Trophoblast cell (in vitro differentiated cells and primary cell): ENCODE data around the gene RASSF5.

Source experiments
- DNase-seq, 2 donors: peaks; one replicate each; pipeline ENCODE4 v3.0.0-alpha.2; 2016
- H2AFZ ChIP-seq: 2 replicates; pipeline ENCODE4 v1.6.1; 2013; ENCODE audit warnings: low read length, moderate library complexity, mild to moderate bottlenecking; ENCODE audit not compliant: insufficient read depth, poor library complexity
- H2AK5ac ChIP-seq: 2 replicates; pipeline ENCODE4 v1.6.1; 2013; ENCODE audit warnings: mild to moderate bottlenecking, low read length
- H2BK120ac ChIP-seq: 2 replicates; pipeline ENCODE4 v1.6.1; 2013; ENCODE audit warnings: low read length, mild to moderate bottlenecking, moderate library complexity; ENCODE audit not compliant: insufficient read depth, poor library complexity
- H2BK12ac ChIP-seq: 2 replicates; pipeline ENCODE4 v1.6.1; 2013; ENCODE audit warnings: mild to moderate bottlenecking, low read length, moderate library complexity
- H2BK5ac ChIP-seq: 2 replicates; pipeline ENCODE4 v1.6.1; 2013; ENCODE audit warnings: low read length, low read depth, moderate library complexity, mild to moderate bottlenecking; ENCODE audit not compliant: poor library complexity
- H3K14ac ChIP-seq: 2 replicates; pipeline ENCODE4 v1.6.1; 2013; ENCODE audit warnings: mild to moderate bottlenecking, low read length
- H3K18ac ChIP-seq: 2 replicates; pipeline ENCODE4 v1.6.1; 2013; ENCODE audit warnings: mild to moderate bottlenecking, low read length
- H3K23ac ChIP-seq: 2 replicates; pipeline ENCODE4 v1.6.1; 2013; ENCODE audit warnings: low read length
- H3K27ac ChIP-seq: 2 replicates; pipeline ENCODE4 v1.5.1; 2013; ENCODE audit warnings: low read depth, mild to moderate bottlenecking, inconsistent platforms, low read length, moderate library complexity
- H3K27me3 ChIP-seq: 2 replicates; pipeline ENCODE4 v1.6.1; 2013; ENCODE audit warnings: inconsistent platforms, mild to moderate bottlenecking, low read length, moderate library complexity; ENCODE audit not compliant: insufficient read depth
- H3K36me3 ChIP-seq, 2 experiments: 1 replicate in 1 of 2; 2 replicates in 1 of 2; pipeline ENCODE4 v1.6.1; 2013; ENCODE audit warnings: low read length in 2 of 2, mild to moderate bottlenecking in 2 of 2, moderate library complexity in 1 of 2; ENCODE audit not compliant: insufficient read depth in 2 of 2, control insufficient read depth in 1 of 2
- H3K4ac ChIP-seq: 2 replicates; pipeline ENCODE4 v1.6.1; 2013; ENCODE audit warnings: low read depth, mild to moderate bottlenecking, low read length, moderate library complexity
- H3K4me1 ChIP-seq, 2 experiments: 1 replicate in 1 of 2; 2 replicates in 1 of 2; pipeline ENCODE4 v1.6.1; 2013; ENCODE audit warnings: low read length in 2 of 2, mild to moderate bottlenecking in 2 of 2, moderate library complexity in 1 of 2; ENCODE audit not compliant: insufficient read depth in 2 of 2, control insufficient read depth in 1 of 2
- H3K4me2 ChIP-seq: 2 replicates; pipeline ENCODE4 v1.6.1; 2013; ENCODE audit warnings: inconsistent platforms, mild to moderate bottlenecking, low read length, moderate library complexity
- H3K4me3 ChIP-seq: 2 replicates; pipeline ENCODE4 v1.5.1; 2013; ENCODE audit warnings: mild to moderate bottlenecking, low read depth, low read length, inconsistent platforms
- H3K79me1 ChIP-seq: one replicate; pipeline ENCODE4 v1.6.1; 2013; ENCODE audit warnings: low read length
- H3K79me2 ChIP-seq: 2 replicates; pipeline ENCODE4 v1.6.1; 2013; ENCODE audit warnings: low read length, mild to moderate bottlenecking; ENCODE audit not compliant: control insufficient read depth, insufficient read depth, poor library complexity
- H3K9ac ChIP-seq: 2 replicates; pipeline ENCODE4 v1.6.1; 2013; ENCODE audit warnings: mild to moderate bottlenecking, low read length
- H3K9me3 ChIP-seq: 2 replicates; pipeline ENCODE4 v1.6.1; 2013; ENCODE audit warnings: low read depth, mild to moderate bottlenecking, control low read depth, inconsistent platforms, low read length; ENCODE audit not compliant: insufficient read depth
- H4K12ac ChIP-seq: 2 replicates; pipeline ENCODE4 v1.6.1; 2013; ENCODE audit warnings: low read depth, mild to moderate bottlenecking, low read length, moderate library complexity
- H4K8ac ChIP-seq: 2 replicates; pipeline ENCODE4 v1.6.1; 2013; ENCODE audit warnings: low read depth, mild to moderate bottlenecking, low read length, moderate library complexity
- H4K91ac ChIP-seq: one replicate; pipeline ENCODE4 v1.6.1; 2013; ENCODE audit warnings: low read depth, mild to moderate bottlenecking, low read length, moderate library complexity
- WGBS: extraction: QIAGEN DNeasy Blood & Tissue Kit; methylation state at CpG from one replicate; pipeline ENCODE4 v1.1.7; 2013; ENCODE audit warnings: missing lambda C conversion rate; ENCODE audit not compliant: insufficient read length, insufficient coverage; ENCODE audit errors: extremely low coverage; 5-methylcytosine and 5-hydroxymethylcytosine counted together

The RASSF5 gene

GRCh38 chr1:206512851-206513180, 5.5 kb downstream of the RASSF5 start:
- Histone ChIP-seq H2BK5ac (no peak overlapping the region), H4K91ac (no peak overlapping the region), H3K4ac (no peak overlapping the region), H3K36me3 (no peaks in the 10 kb centered on the region), H2AFZ (no peak overlapping the region), H3K27ac (no peak overlapping the region), H4K8ac (no peak overlapping the region), H2BK12ac (no peak overlapping the region), H3K27me3 (peaks cover 20% of the 10 kb centered on the region), H3K9ac (no peak overlapping the region), H3K4me1 (peaks cover 0 to 3% of the 10 kb centered on the region in 2 experiments), H3K18ac (no peak overlapping the region), H3K9me3 (no peaks in the 10 kb centered on the region), H3K4me2 (no peak overlapping the region), H3K14ac (no peak overlapping the region), H2BK120ac (no peak overlapping the region), H3K79me2 (no peaks in the 10 kb centered on the region), H2AK5ac (no peak overlapping the region), H3K4me3 (no peak overlapping the region), H3K23ac (no peak overlapping the region), H4K12ac (no peak overlapping the region), H3K79me1 (no peaks in the 10 kb centered on the region)
- WGBS: no CpG with 5 or more reads among the region's 4 CpGs
- DNase-seq: peak; percentile 43 to 73

- Histone ChIP-seq H3K9me3 (no peaks in the 10 kb centered on the region), H3K27me3 (peaks cover 13% of the 10 kb centered on the region), H3K4me1 (peaks cover 0 to 2% of the 10 kb centered on the region in 2 experiments), H3K14ac (no peak overlapping the region), H3K4me2 (no peak overlapping the region), H3K36me3 (no peaks in the 10 kb centered on the region), H2AFZ (no peak overlapping the region), H3K18ac (no peak overlapping the region), H3K4me3 (no peak overlapping the region), H3K27ac (no peak overlapping the region), H3K9ac (no peak overlapping the region), H2BK12ac (no peak overlapping the region), H3K4ac (no peak overlapping the region), H4K12ac (no peak overlapping the region), H2AK5ac (no peak overlapping the region), H4K91ac (no peak overlapping the region), H3K79me2 (no peaks in the 10 kb centered on the region), H2BK120ac (no peak overlapping the region), H3K23ac (no peak overlapping the region), H3K79me1 (no peaks in the 10 kb centered on the region), H2BK5ac (no peak overlapping the region), H4K8ac (no peak overlapping the region)
- WGBS: no CpG with 5 or more reads among the region's 11 CpGs
- DNase-seq: peak; percentile 81 to 86
Measured at GRCh38 chr1:206513312-206514111, 6.2 kb downstream of the RASSF5 start.

- Histone ChIP-seq H4K12ac (no peak overlapping the region), H3K14ac (no peak overlapping the region), H3K36me3 (no peaks in the 10 kb centered on the region), H3K23ac (no peak overlapping the region), H4K8ac (no peak overlapping the region), H3K18ac (no peak overlapping the region), H3K79me2 (no peaks in the 10 kb centered on the region), H2BK12ac (no peak overlapping the region), H3K27ac (no peak overlapping the region), H3K4me1 (peaks cover 0 to 2% of the 10 kb centered on the region in 2 experiments), H2AK5ac (no peak overlapping the region), H3K4ac (no peak overlapping the region), H3K27me3 (peaks cover under 1% of the 10 kb centered on the region), H3K9ac (no peak overlapping the region), H3K4me2 (no peak overlapping the region), H3K9me3 (no peaks in the 10 kb centered on the region), H3K4me3 (no peak overlapping the region), H4K91ac (no peak overlapping the region), H3K79me1 (no peaks in the 10 kb centered on the region), H2BK5ac (no peak overlapping the region), H2AFZ (no peak overlapping the region), H2BK120ac (no peak overlapping the region)
- WGBS: no CpG with 5 or more reads among the region's 5 CpGs
- peak in 1 of 2 donors; percentile 50 for DNase-seq
Measured at GRCh38 chr1:206514813-206515387, 7.6 kb downstream of the RASSF5 start.

GRCh38 chr1:206516728-206516990, 9.3 kb downstream of the RASSF5 start:
- Histone ChIP-seq H3K4me3 (no peak overlapping the region), H4K91ac (no peak overlapping the region), H2BK5ac (no peak overlapping the region), H3K27me3 (no peaks in the 10 kb centered on the region), H3K4me2 (no peak overlapping the region), H3K4ac (no peak overlapping the region), H3K36me3 (no peaks in the 10 kb centered on the region), H2BK12ac (no peak overlapping the region), H2AFZ (no peak overlapping the region), H3K14ac (no peak overlapping the region), H2AK5ac (no peak overlapping the region), H3K79me1 (no peaks in the 10 kb centered on the region), H2BK120ac (no peak overlapping the region), H3K9ac (no peak overlapping the region), H3K27ac (no peak overlapping the region), H3K23ac (no peak overlapping the region), H4K12ac (no peak overlapping the region), H3K79me2 (no peaks in the 10 kb centered on the region), H3K9me3 (no peaks in the 10 kb centered on the region), H3K4me1 (peaks cover 0 to 2% of the 10 kb centered on the region in 2 experiments), H4K8ac (no peak overlapping the region), H3K18ac (no peak overlapping the region)
- no CpG with 5 or more reads among the region's 5 CpGs for WGBS
- no peak for DNase-seq
